ENCODE measurements around the gene EXOC3L4.

The EXOC3L4 gene

GRCh38 chr14:103129301-103130016 is 34.9 kb downstream of the EXOC3L4 start:
- FAIRE-seq = no peak
- TF ChIP-seq POLR2AphosphoS5 (IDR thresholded peaks at IDR 0.05; ENCODE audit: low read depth, low read length) (no peak), POLR2A (IDR thresholded peaks at IDR 0.05; ENCODE audit: low read depth, low read length) (no peak), TAF1 (IDR thresholded peaks at IDR 0.05; ENCODE audit: low read depth, low read length) (no peak), PAX5 (IDR thresholded peaks at IDR 0.05; ENCODE audit: insufficient read depth, low read length, severe bottlenecking) (no peak)
- no peak for DNase-seq (ENCODE audit: insufficient read length, low spot score)

GRCh38 chr14:103130017-103130764 is 35.7 kb downstream of the EXOC3L4 start:
- no peak for FAIRE-seq
- no peak for TF ChIP-seq POLR2AphosphoS5 (IDR thresholded peaks at IDR 0.05; ENCODE audit: low read depth, low read length)
- TF ChIP-seq POU2F2 (IDR thresholded peaks at IDR 0.05; ENCODE audit: low read depth, low read length) = no peak
- no peak for TF ChIP-seq TAF1 (IDR thresholded peaks at IDR 0.05; ENCODE audit: low read depth, low read length)
- TF ChIP-seq PAX5 (IDR thresholded peaks at IDR 0.05; ENCODE audit: insufficient read depth, low read length, severe bottlenecking) = no peak
- no peak for TF ChIP-seq POLR2A (IDR thresholded peaks at IDR 0.05; ENCODE audit: low read depth, low read length)
- TF ChIP-seq SPI1 (IDR thresholded peaks at IDR 0.05; ENCODE audit: low read depth, low read length) = no peak
- DNase-seq (ENCODE audit: insufficient read length, low spot score) = no peak

GRCh38 chr14:103130965-103131364 is 36.4 kb downstream of the EXOC3L4 start:
- no peak for DNase-seq (ENCODE audit: insufficient read length, low spot score)
- no peak for FAIRE-seq

GRCh38 chr14:103131580-103131979 is 37.1 kb downstream of the EXOC3L4 start:
- FAIRE-seq (no peak), DNase-seq (ENCODE audit: insufficient read length, low spot score) (no peak)
- no peak for TF ChIP-seq TAF1 (IDR thresholded peaks at IDR 0.05; ENCODE audit: low read depth, low read length)
- no peak for TF ChIP-seq POU2F2 (IDR thresholded peaks at IDR 0.05; ENCODE audit: low read depth, low read length)
- no peak for TF ChIP-seq POLR2AphosphoS5 (IDR thresholded peaks at IDR 0.05; ENCODE audit: low read depth, low read length)
- TF ChIP-seq PAX5 (IDR thresholded peaks at IDR 0.05; ENCODE audit: insufficient read depth, low read length, severe bottlenecking) = no peak

More at GRCh38 chr14:103130965-103131364, 36.4 kb downstream of the EXOC3L4 start:
- no peak for TF ChIP-seq TAF1 (IDR thresholded peaks at IDR 0.05; ENCODE audit: low read depth, low read length)
- TF ChIP-seq PAX5 (IDR thresholded peaks at IDR 0.05; ENCODE audit: insufficient read depth, low read length, severe bottlenecking) = no peak
- TF ChIP-seq POLR2AphosphoS5 (IDR thresholded peaks at IDR 0.05; ENCODE audit: low read depth, low read length) = no peak
- TF ChIP-seq POU2F2 (IDR thresholded peaks at IDR 0.05; ENCODE audit: low read depth, low read length) = no peak
- TF ChIP-seq SPI1 (IDR thresholded peaks at IDR 0.05; ENCODE audit: low read depth, low read length) = no peak
- no peak for TF ChIP-seq POLR2A (IDR thresholded peaks at IDR 0.05; ENCODE audit: low read depth, low read length)

GRCh38 chr14:103132381-103133209 is 38.1 kb downstream of the EXOC3L4 start:
- DNase-seq (ENCODE audit: insufficient read length, low spot score) = no peak
- FAIRE-seq = peak; percentile 47
- TF ChIP-seq POLR2A (IDR thresholded peaks at IDR 0.05; ENCODE audit: low read depth, low read length) = no peak

- no peak for FAIRE-seq
- no peak for DNase-seq (ENCODE audit: insufficient read length, low spot score)
- no peak for TF ChIP-seq POU2F2 (IDR thresholded peaks at IDR 0.05; ENCODE audit: low read depth, low read length)
Observed at GRCh38 chr14:103133210-103134140, 39.0 kb downstream of the EXOC3L4 start.

GRCh38 chr14:103134405-103134804 is 39.9 kb downstream of the EXOC3L4 start:
- no peak for FAIRE-seq
- TF ChIP-seq TAF1 (IDR thresholded peaks at IDR 0.05; ENCODE audit: low read depth, low read length) (no peak), PAX5 (IDR thresholded peaks at IDR 0.05; ENCODE audit: insufficient read depth, low read length, severe bottlenecking) (no peak), SPI1 (IDR thresholded peaks at IDR 0.05; ENCODE audit: low read depth, low read length) (no peak), POLR2A (IDR thresholded peaks at IDR 0.05; ENCODE audit: low read depth, low read length) (no peak), POU2F2 (IDR thresholded peaks at IDR 0.05; ENCODE audit: low read depth, low read length) (no peak), POLR2AphosphoS5 (IDR thresholded peaks at IDR 0.05; ENCODE audit: low read depth, low read length) (no peak)
- DNase-seq (ENCODE audit: insufficient read length, low spot score) = no peak

- DNase-seq (ENCODE audit: insufficient read length, low spot score) (no peak), FAIRE-seq (no peak)
- TF ChIP-seq TAF1 (IDR thresholded peaks at IDR 0.05; ENCODE audit: low read depth, low read length) (no peak), POLR2AphosphoS5 (IDR thresholded peaks at IDR 0.05; ENCODE audit: low read depth, low read length) (no peak), SPI1 (IDR thresholded peaks at IDR 0.05; ENCODE audit: low read depth, low read length) (no peak), POLR2A (IDR thresholded peaks at IDR 0.05; ENCODE audit: low read depth, low read length) (no peak), PAX5 (IDR thresholded peaks at IDR 0.05; ENCODE audit: insufficient read depth, low read length, severe bottlenecking) (no peak)
Observed at GRCh38 chr14:103134919-103135318, 40.4 kb downstream of the EXOC3L4 start.
